Caco-2 (cell line): ENCODE results near the gene ERF. TPM values are rescaled to one million over a fixed set of nuclear protein-coding genes. Genes with fewer than 3 reads are reported as not detected.
A peak's percentile ranks its signal among the peaks of the same experiment; 100 is the strongest.

Source experiments
- BruUV-seq: library from RNA; stranded (reverse); fragments of 400-500 nt; replicated peaks from 2 replicates; lab custom pipeline; 2021; lab: Mats Ljungman, UMichigan
- CTCF ChIA-PET: fragments of 300-600 bp; sonication (Branson Sonifier 250); formaldehyde crosslinking; loops from one replicate; lab custom pipeline; 2022; ENCODE audit warnings: antibody characterized with exemption; lab: Charles Lee
- POLR2A ChIA-PET: fragments of 300-600 bp; sonication (Branson Sonifier 250); formaldehyde crosslinking; loops from one replicate; lab custom pipeline; 2022; ENCODE audit warnings: antibody characterized with exemption; lab: Charles Lee
- DNase-seq, 2 experiments: peaks; one replicate each; pipeline versions ENCODE4 v3.0.0 to v3.0.0-alpha.2; 2020 to 2022
- H3K27me3 ChIP-seq: replicated peaks from 2 replicates; pipeline ENCODE4 v1.6.0; 2011; ENCODE audit warnings: low read length; ENCODE audit not compliant: control insufficient read depth, insufficient read depth
- H3K36me3 ChIP-seq: 2 replicates; pipeline ENCODE4 v1.5.1; 2011; ENCODE audit warnings: low read length; ENCODE audit not compliant: control insufficient read depth, insufficient read depth
- H3K4me1 ChIP-seq: fragments of 250-450 bp; sonication (Bioruptor Pico); 2 replicates; pipeline ENCODE4 v1.5.1; 2020; ENCODE audit warnings: mild to moderate bottlenecking
- H3K4me3 ChIP-seq: 2 replicates; pipeline ENCODE4 v1.5.1; 2011; ENCODE audit warnings: low read depth, mild to moderate bottlenecking, control low read depth, low read length
- H3K9me3 ChIP-seq: fragments of 250-450 bp; sonication (Bioruptor Pico); 2 replicates; pipeline ENCODE4 v1.5.1; 2020; ENCODE audit warnings: mild to moderate bottlenecking, moderate library complexity
- H3K27ac Mint-ChIP-seq: one replicate; pipeline ENCODE4 v1.8.0; 2022; ENCODE audit warnings: mixed read lengths; ENCODE audit not compliant: unreplicated experiment
- H3K27me3 Mint-ChIP-seq: one replicate; pipeline ENCODE4 v1.8.0; 2022; ENCODE audit warnings: mixed read lengths; ENCODE audit not compliant: insufficient read depth, unreplicated experiment
- H3K36me3 Mint-ChIP-seq: one replicate; pipeline ENCODE4 v1.8.0; 2022; ENCODE audit warnings: mild to moderate bottlenecking, mixed read lengths; ENCODE audit not compliant: insufficient read depth, unreplicated experiment
- H3K4me1 Mint-ChIP-seq: one replicate; pipeline ENCODE4 v1.8.0; 2022; ENCODE audit warnings: low read depth, mixed read lengths; ENCODE audit not compliant: unreplicated experiment
- H3K4me3 Mint-ChIP-seq: one replicate; pipeline ENCODE4 v1.8.0; 2022; ENCODE audit warnings: mild to moderate bottlenecking, moderate library complexity, mixed read lengths; ENCODE audit not compliant: unreplicated experiment
- H3K9me3 Mint-ChIP-seq: one replicate; pipeline ENCODE4 v1.8.0; 2022; ENCODE audit warnings: mixed read lengths; ENCODE audit not compliant: unreplicated experiment
- intact Hi-C: fragments of 100-400 bp; cut with micrococcal nuclease; formaldehyde crosslinking; loops from one replicate; pipeline ENCODE4 v1.10.0; 2022; ENCODE audit not compliant: unreplicated experiment
- total RNA-seq: library from RNA; stranded (reverse); gene quantifications from 2 replicates; pipeline ENCODE4 v1.2.3, GENCODE V29; 2022
- TF ChIP-seq, protein P1 (sequence below), 2 experiments: fragments of 200-600 bp in 1 of 2; IDR thresholded peaks; 1 replicate in 1 of 2; 2 replicates in 1 of 2; pipeline versions ENCODE4 v1.5.1 to v1.8.0; 2011 to 2022; ENCODE audit warnings: antibody characterized with exemption in 1 of 2, control low read depth in 1 of 2, inconsistent platforms in 1 of 2, low read depth in 1 of 2, low read length in 1 of 2, mild to moderate bottlenecking in 1 of 2, moderate library complexity in 1 of 2; ENCODE audit not compliant: insufficient read depth in 1 of 2, severe bottlenecking in 1 of 2, unreplicated experiment in 1 of 2

The ERF gene
- total RNA-seq, 1 experiment from 2014 or later, result 149 TPM

DNA sequence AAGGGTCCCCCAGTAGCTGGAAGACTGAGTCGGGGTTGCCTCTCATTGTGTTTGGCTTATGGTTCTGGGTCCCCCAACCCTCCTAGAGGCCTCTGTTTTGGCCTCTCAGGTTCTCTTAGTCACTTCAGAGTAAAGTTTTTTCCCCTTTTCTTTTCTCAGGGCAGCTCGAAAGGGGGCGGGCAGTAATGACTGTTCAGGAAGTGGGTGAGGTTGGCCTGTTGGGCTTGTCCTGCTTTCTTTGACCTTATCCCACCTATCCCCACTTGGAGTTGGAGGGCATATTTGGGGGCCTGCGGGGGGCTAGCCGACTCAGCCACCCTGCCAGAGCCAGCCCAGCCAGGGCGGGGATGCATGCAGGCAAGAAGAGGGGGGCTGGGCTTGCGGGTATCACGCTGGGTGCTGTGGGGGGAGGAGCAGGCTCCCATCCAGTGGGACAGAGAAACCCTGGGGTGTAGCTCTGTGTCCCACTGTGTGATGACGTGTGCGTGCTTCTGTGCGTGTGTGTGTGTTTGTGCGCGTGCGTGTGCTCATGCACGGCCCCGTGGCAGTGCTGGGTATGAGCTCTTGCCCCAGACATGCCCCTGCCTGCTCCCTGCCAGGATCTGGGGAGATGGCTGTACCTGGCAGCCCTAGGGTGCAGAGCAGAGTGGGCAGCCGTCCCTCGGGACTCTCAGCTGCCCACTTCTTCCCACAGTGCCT lies 15.6 kb upstream of the ERF start:
- Histone ChIP-seq H3K36me3 (no peaks in the 10 kb centered on the region), H3K4me1 (peaks cover 10% of the 10 kb centered on the region; the same call in 1 of the 2 replicates), H3K4me3 (no peak overlapping the region), H3K27me3 (no peaks in the 10 kb centered on the region), H3K9me3 (no peaks in the 10 kb centered on the region)
- ChIA-PET POLR2A (interaction anchor here (2.1 kb wide), 1 partner anchor 28 kb away, joined by 5 read pairs; the partner anchor contains the start of gene GSK3A), CTCF (interaction anchor here (1.0 kb wide), 1 partner anchor 8 kb away, joined by 3 read pairs; no protein-coding TSS in a partner anchor)
- no peaks in the 10 kb centered on the region for H3K9me3 Mint-ChIP-seq
- no peak overlapping the region for H3K4me3 Mint-ChIP-seq
- H3K4me1 Mint-ChIP-seq, result no peaks in the 10 kb centered on the region
- DNase-seq, result no peak
- intact Hi-C loops, result no loop called here
- no peak overlapping the region for H3K27ac Mint-ChIP-seq
- no TSS peak for BruUV-seq
- H3K27me3 Mint-ChIP-seq, result no peaks in the 10 kb centered on the region
- TF ChIP-seq, protein P1, sequence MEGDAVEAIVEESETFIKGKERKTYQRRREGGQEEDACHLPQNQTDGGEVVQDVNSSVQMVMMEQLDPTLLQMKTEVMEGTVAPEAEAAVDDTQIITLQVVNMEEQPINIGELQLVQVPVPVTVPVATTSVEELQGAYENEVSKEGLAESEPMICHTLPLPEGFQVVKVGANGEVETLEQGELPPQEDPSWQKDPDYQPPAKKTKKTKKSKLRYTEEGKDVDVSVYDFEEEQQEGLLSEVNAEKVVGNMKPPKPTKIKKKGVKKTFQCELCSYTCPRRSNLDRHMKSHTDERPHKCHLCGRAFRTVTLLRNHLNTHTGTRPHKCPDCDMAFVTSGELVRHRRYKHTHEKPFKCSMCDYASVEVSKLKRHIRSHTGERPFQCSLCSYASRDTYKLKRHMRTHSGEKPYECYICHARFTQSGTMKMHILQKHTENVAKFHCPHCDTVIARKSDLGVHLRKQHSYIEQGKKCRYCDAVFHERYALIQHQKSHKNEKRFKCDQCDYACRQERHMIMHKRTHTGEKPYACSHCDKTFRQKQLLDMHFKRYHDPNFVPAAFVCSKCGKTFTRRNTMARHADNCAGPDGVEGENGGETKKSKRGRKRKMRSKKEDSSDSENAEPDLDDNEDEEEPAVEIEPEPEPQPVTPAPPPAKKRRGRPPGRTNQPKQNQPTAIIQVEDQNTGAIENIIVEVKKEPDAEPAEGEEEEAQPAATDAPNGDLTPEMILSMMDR (IDR thresholded peaks at IDR 0.05; ENCODE audit: insufficient read depth in 1 of 2, low read depth in 1 of 2, low read length in 1 of 2, severe bottlenecking in 1 of 2, unreplicated experiment in 1 of 2), result no peak
- peaks cover 11% of the 10 kb centered on the region for H3K36me3 Mint-ChIP-seq

GRCh38 chr19:42269478-42270345 lies 14.8 kb upstream of the ERF start:
- Mint-ChIP-seq H3K4me3 (no peak overlapping the region), H3K9me3 (no peaks in the 10 kb centered on the region), H3K27me3 (no peaks in the 10 kb centered on the region), H3K4me1 (no peaks in the 10 kb centered on the region), H3K27ac (no peak overlapping the region), H3K36me3 (peaks cover 11% of the 10 kb centered on the region)
- Histone ChIP-seq H3K4me1 (peaks cover 10% of the 10 kb centered on the region; the same call in 1 of the 2 replicates), H3K36me3 (no peaks in the 10 kb centered on the region), H3K27me3 (no peaks in the 10 kb centered on the region), H3K4me3 (peak overlapping the region; percentile 54), H3K9me3 (no peaks in the 10 kb centered on the region)
- BruUV-seq, result no TSS peak
- CTCF ChIA-PET, result interaction anchor here (1.0 kb wide), 1 partner anchor 9 kb away, joined by 3 read pairs; no protein-coding TSS in a partner anchor
- intact Hi-C loops, result loop anchor here (1.0 kb wide), 1 partner anchor 11 kb away; no protein-coding TSS in a partner anchor
- TF ChIP-seq, protein P1 (IDR thresholded peaks at IDR 0.05; ENCODE audit: insufficient read depth in 1 of 2, low read depth in 1 of 2, low read length in 1 of 2, severe bottlenecking in 1 of 2, unreplicated experiment in 1 of 2), result no peak
- no peak for DNase-seq
- POLR2A ChIA-PET, result interaction anchor here (2.1 kb wide), 1 partner anchor 27 kb away, joined by 5 read pairs; the partner anchor contains the start of gene GSK3A
